Astrocyte (in vitro differentiated cells and primary cell): ENCODE measurements around the gene ENTHD1. TPM values are rescaled to one million over a fixed set of nuclear protein-coding genes. Genes with fewer than 3 reads are reported as not detected.

Source experiments
- DNase-seq: peaks from one replicate; pipeline ENCODE4 v3.0.0-alpha.2; 2010; ENCODE audit warnings: low read depth
- FAIRE-seq: peaks from 2 replicates; lab custom pipeline; 2011; peaks lifted over from hg19 to GRCh38; lab: Jason Lieb, UNC
- H2AFZ ChIP-seq: 2 replicates; pipeline ENCODE4 v1.6.0; 2012; ENCODE audit warnings: low read depth, low read length, inconsistent platforms
- H3K27ac ChIP-seq: 2 replicates; pipeline ENCODE4 v1.5.1; 2011; ENCODE audit warnings: low read depth, low read length, inconsistent platforms
- H3K27me3 ChIP-seq: 2 replicates; pipeline ENCODE4 v1.6.0; 2011; ENCODE audit warnings: low read length, inconsistent platforms; ENCODE audit not compliant: insufficient read depth
- H3K36me3 ChIP-seq: 2 replicates; pipeline ENCODE4 v1.5.1; 2011; ENCODE audit warnings: low read length, inconsistent platforms; ENCODE audit not compliant: insufficient read depth
- H3K4me1 ChIP-seq: 2 replicates; pipeline ENCODE4 v1.5.1; 2011; ENCODE audit warnings: low read length, inconsistent platforms; ENCODE audit not compliant: insufficient read depth
- H3K4me2 ChIP-seq: 2 replicates; pipeline ENCODE4 v1.6.0; 2012; ENCODE audit warnings: low read length, inconsistent platforms
- H3K4me3 ChIP-seq: 2 replicates; pipeline ENCODE4 v1.5.1; 2011; ENCODE audit warnings: low read depth, mild to moderate bottlenecking, low read length, inconsistent platforms; ENCODE audit not compliant: insufficient read depth
- H3K79me2 ChIP-seq: 2 replicates; pipeline ENCODE4 v1.6.0; 2012; ENCODE audit warnings: mild to moderate bottlenecking, low read length, inconsistent platforms; ENCODE audit not compliant: insufficient read depth
- H3K9ac ChIP-seq: 2 replicates; pipeline ENCODE4 v1.6.0; 2012; ENCODE audit warnings: mild to moderate bottlenecking, low read length, inconsistent platforms
- H3K9me3 ChIP-seq: 2 replicates; pipeline ENCODE4 v1.5.1; 2012; ENCODE audit warnings: low read depth, mild to moderate bottlenecking, low read length, inconsistent platforms; ENCODE audit not compliant: insufficient read depth
- H4K20me1 ChIP-seq: 2 replicates; pipeline ENCODE4 v1.6.0; 2012; ENCODE audit warnings: low read length, inconsistent platforms; ENCODE audit not compliant: insufficient read depth
- H3K27ac Mint-ChIP-seq: one replicate; pipeline ENCODE4 v1.8.0; 2021; ENCODE audit warnings: mild to moderate bottlenecking, mixed read lengths; ENCODE audit not compliant: unreplicated experiment
- H3K27me3 Mint-ChIP-seq: one replicate; pipeline ENCODE4 v1.8.0; 2021; ENCODE audit warnings: low read depth, mixed read lengths; ENCODE audit not compliant: unreplicated experiment
- H3K36me3 Mint-ChIP-seq: one replicate; pipeline ENCODE4 v1.8.0; 2021; ENCODE audit warnings: low read depth, mixed read lengths; ENCODE audit not compliant: unreplicated experiment
- H3K4me1 Mint-ChIP-seq: one replicate; pipeline ENCODE4 v1.8.0; 2021; ENCODE audit warnings: low read depth, mixed read lengths; ENCODE audit not compliant: unreplicated experiment
- H3K4me3 Mint-ChIP-seq: one replicate; pipeline ENCODE4 v1.8.0; 2021; ENCODE audit warnings: mild to moderate bottlenecking, moderate library complexity, mixed read lengths; ENCODE audit not compliant: unreplicated experiment
- H3K9me3 Mint-ChIP-seq: one replicate; pipeline ENCODE4 v1.8.0; 2021; ENCODE audit warnings: mild to moderate bottlenecking, mixed read lengths; ENCODE audit not compliant: unreplicated experiment
- EZH2 ChIP-seq: IDR thresholded peaks from 2 replicates; pipeline ENCODE4 v1.6.1; 2012; ENCODE audit warnings: mild to moderate bottlenecking, low read length, inconsistent platforms; ENCODE audit not compliant: insufficient read depth
- total RNA-seq: library from RNA; stranded (reverse); gene quantifications from 2 replicates; pipeline ENCODE4 v1.2.1, GENCODE V29; 2021
- TF ChIP-seq, protein P1 (sequence below): IDR thresholded peaks from 2 replicates; pipeline ENCODE4 v1.5.1; 2011; ENCODE audit warnings: low read depth, mild to moderate bottlenecking, inconsistent platforms, low read length, moderate library complexity; ENCODE audit not compliant: insufficient read depth

ENTHD1 gene
- total RNA-seq, 1 donor from 2014 or later = not detected

DNA sequence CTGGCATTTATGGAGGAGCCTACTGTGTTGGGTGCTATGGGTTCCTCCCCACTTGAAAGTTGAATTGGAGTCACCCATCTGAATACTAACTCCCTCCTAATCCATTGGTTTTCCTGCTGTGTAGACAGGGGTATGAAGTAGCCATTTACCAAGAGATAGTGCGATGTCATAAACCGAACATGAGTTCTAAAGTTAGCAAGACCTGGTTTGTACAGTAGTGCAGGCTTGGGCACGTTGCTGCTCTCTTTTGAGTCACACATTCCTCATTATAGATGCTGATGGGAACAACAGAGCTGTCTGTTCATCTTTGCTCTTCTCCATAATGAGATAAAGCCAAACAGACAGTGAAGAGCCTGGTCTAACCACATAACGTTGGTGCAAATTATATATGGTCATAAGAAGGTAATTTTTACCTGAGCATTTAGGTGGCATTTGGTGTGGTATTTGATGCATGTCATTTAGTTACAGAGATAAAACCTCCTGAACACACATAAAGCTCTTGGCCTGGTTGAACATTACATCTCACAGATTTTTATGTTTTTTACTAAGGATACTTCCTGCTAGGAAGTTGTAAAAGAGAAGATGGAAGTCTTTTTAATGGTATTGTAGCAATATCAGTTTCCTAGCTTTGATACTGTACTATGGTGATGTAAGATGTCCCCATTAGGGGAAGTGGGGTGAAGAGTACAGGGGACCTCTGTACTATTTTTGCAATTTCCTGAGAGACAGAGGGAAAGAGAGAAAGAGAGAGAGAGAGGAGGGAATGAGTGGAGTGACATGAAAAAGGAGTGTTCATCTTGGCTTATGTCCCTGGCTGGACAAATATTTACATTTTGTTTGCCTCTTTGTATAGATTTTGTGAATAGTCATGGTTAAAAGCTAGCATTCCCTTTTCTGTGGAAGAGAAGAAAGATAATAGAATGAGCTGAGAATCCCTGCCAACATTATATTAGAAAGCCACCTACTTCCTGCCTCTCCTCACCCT, 35.3 kb upstream of the ENTHD1 start:
- Mint-ChIP-seq H3K27ac (no peak overlapping the region), H3K27me3 (peaks cover 21% of the 10 kb centered on the region), H3K4me1 (no peaks in the 10 kb centered on the region), H3K9me3 (peaks cover 1% of the 10 kb centered on the region), H3K36me3 (no peaks in the 10 kb centered on the region), H3K4me3 (no peak overlapping the region)
- DNase-seq (no peak), FAIRE-seq (no peak)
- Histone ChIP-seq H2AFZ (no peak overlapping the region), H4K20me1 (no peaks in the 10 kb centered on the region), H3K36me3 (no peaks in the 10 kb centered on the region), H3K4me2 (no peak overlapping the region), H3K27ac (no peak overlapping the region), H3K4me1 (no peaks in the 10 kb centered on the region), H3K79me2 (no peaks in the 10 kb centered on the region), H3K27me3 (peaks cover 55% of the 10 kb centered on the region), H3K9me3 (no peaks in the 10 kb centered on the region), H3K9ac (no peak overlapping the region), H3K4me3 (no peak overlapping the region)
- no peak for TF ChIP-seq EZH2
- TF ChIP-seq, protein P1, sequence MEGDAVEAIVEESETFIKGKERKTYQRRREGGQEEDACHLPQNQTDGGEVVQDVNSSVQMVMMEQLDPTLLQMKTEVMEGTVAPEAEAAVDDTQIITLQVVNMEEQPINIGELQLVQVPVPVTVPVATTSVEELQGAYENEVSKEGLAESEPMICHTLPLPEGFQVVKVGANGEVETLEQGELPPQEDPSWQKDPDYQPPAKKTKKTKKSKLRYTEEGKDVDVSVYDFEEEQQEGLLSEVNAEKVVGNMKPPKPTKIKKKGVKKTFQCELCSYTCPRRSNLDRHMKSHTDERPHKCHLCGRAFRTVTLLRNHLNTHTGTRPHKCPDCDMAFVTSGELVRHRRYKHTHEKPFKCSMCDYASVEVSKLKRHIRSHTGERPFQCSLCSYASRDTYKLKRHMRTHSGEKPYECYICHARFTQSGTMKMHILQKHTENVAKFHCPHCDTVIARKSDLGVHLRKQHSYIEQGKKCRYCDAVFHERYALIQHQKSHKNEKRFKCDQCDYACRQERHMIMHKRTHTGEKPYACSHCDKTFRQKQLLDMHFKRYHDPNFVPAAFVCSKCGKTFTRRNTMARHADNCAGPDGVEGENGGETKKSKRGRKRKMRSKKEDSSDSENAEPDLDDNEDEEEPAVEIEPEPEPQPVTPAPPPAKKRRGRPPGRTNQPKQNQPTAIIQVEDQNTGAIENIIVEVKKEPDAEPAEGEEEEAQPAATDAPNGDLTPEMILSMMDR = no peak

DNA sequence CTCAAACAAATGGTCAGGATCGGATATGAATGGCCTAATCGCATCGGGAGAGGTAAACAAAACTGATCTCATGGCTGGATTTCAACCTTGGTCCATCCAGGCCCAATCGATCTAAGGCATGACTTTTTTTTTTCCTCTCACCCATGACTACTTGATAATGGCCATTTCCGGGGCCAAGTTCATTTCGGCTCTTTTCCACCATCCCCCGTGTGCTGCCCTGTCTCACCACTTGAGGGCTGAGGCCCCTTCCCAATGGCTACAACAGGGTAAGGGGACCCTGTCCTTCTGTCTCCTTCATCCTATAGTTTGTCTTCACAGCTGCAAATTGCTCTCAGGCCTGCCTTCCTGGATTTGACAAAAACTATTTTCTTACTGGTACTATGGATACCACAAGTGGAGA, 34.0 kb upstream of the ENTHD1 start:
- no peak for DNase-seq
- no peaks in the 10 kb centered on the region for H3K9me3 ChIP-seq
- no peaks in the 10 kb centered on the region for H4K20me1 ChIP-seq
- no peak for TF ChIP-seq EZH2
- TF ChIP-seq, protein P1 = no peak
- Mint-ChIP-seq H3K27me3 (peaks cover 22% of the 10 kb centered on the region), H3K4me1 (no peaks in the 10 kb centered on the region), H3K9me3 (peaks cover 1% of the 10 kb centered on the region), H3K4me3 (no peak overlapping the region), H3K27ac (no peak overlapping the region), H3K36me3 (no peaks in the 10 kb centered on the region)
- H3K4me2 ChIP-seq = no peak overlapping the region
- FAIRE-seq = no peak
- no peak overlapping the region for H2AFZ ChIP-seq
- H3K9ac ChIP-seq = no peak overlapping the region
- H3K4me1 ChIP-seq = no peaks in the 10 kb centered on the region
- H3K79me2 ChIP-seq = no peaks in the 10 kb centered on the region
- H3K36me3 ChIP-seq = no peaks in the 10 kb centered on the region
- H3K27me3 ChIP-seq = peaks cover 55% of the 10 kb centered on the region
- H3K4me3 ChIP-seq = no peak overlapping the region
- H3K27ac ChIP-seq = no peak overlapping the region

DNA sequence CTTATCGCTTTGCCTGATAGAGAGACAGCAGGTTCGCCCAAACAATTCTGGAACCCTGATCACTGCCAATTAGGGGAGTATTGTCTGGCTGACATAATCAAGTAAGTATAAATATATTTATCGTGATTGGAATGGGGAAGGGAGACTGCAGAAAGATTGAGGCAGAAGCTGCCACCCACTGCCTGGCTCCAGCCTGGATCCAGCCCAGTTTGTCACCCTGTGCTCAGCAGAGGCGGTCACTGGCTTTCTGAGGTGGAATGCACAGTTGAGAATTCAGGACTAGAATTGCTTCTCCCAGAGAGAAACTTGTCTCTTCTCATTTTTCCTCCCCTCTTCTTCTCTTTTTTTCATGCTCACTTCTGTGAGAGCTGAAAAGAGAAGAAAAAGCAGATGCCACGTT, 33.2 kb upstream of the ENTHD1 start:
- H3K27me3 Mint-ChIP-seq = peaks cover 30% of the 10 kb centered on the region
- peaks cover 59% of the 10 kb centered on the region for H3K27me3 ChIP-seq
- H3K4me2 ChIP-seq = no peak overlapping the region
- H3K36me3 Mint-ChIP-seq = no peaks in the 10 kb centered on the region
- H3K9me3 Mint-ChIP-seq = peaks cover 1% of the 10 kb centered on the region
- DNase-seq (no peak), FAIRE-seq (no peak)
- TF ChIP-seq, protein P1 = no peak
- TF ChIP-seq EZH2 = no peak
- H3K4me1 Mint-ChIP-seq = no peaks in the 10 kb centered on the region
- H3K4me3 ChIP-seq = no peak overlapping the region
- H4K20me1 ChIP-seq = no peaks in the 10 kb centered on the region
- no peak overlapping the region for H3K27ac Mint-ChIP-seq
- no peak overlapping the region for H3K9ac ChIP-seq
- H3K36me3 ChIP-seq = no peaks in the 10 kb centered on the region
- H3K4me3 Mint-ChIP-seq = no peak overlapping the region
- H3K9me3 ChIP-seq = no peaks in the 10 kb centered on the region
- no peaks in the 10 kb centered on the region for H3K4me1 ChIP-seq
- no peak overlapping the region for H2AFZ ChIP-seq
- no peaks in the 10 kb centered on the region for H3K79me2 ChIP-seq
- no peak overlapping the region for H3K27ac ChIP-seq
